ENCODE data around the gene C20orf173.
"Not testable (repeated sequence)": the region's sequence is repeated elsewhere in the genome, so short reads cannot be mapped to it uniquely, and the experiment has no call there.

DNA sequence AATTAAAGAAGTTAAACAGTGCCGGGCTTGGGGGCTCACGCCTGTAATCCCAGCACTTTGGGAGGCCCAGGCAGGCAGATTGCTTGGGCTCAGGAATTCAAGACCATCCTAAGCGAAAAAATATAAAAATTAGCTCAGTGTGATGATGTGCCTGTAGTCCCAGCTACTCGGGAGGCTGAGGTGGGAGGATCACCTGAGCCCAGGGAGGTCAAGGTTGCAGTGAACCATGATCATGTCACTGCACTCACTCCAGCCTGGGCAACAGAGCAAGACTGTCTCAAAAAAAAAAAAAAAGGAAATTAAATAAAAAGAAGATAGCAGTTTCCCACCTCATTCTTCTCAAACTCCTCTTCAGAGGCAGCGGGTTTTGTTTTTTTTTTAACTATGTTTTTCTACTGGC lies 11.7 kb downstream of the C20orf173 start:
- TF ChIP-seq, protein P1, sequence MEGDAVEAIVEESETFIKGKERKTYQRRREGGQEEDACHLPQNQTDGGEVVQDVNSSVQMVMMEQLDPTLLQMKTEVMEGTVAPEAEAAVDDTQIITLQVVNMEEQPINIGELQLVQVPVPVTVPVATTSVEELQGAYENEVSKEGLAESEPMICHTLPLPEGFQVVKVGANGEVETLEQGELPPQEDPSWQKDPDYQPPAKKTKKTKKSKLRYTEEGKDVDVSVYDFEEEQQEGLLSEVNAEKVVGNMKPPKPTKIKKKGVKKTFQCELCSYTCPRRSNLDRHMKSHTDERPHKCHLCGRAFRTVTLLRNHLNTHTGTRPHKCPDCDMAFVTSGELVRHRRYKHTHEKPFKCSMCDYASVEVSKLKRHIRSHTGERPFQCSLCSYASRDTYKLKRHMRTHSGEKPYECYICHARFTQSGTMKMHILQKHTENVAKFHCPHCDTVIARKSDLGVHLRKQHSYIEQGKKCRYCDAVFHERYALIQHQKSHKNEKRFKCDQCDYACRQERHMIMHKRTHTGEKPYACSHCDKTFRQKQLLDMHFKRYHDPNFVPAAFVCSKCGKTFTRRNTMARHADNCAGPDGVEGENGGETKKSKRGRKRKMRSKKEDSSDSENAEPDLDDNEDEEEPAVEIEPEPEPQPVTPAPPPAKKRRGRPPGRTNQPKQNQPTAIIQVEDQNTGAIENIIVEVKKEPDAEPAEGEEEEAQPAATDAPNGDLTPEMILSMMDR (IDR thresholded peaks at IDR 0.05), result not testable (repeated sequence)
- not testable (repeated sequence) for TF ChIP-seq POLR2A (IDR thresholded peaks at IDR 0.05)

Measured in lower leg skin (tissue), 3 donors.